Body of pancreas (tissue), 4 donors: Measurements from ENCODE around the gene LTBP1. TPM values are rescaled to one million over a fixed set of nuclear protein-coding genes. Genes with fewer than 3 reads are reported as not detected.
A peak's percentile ranks its signal among the peaks of the same experiment; 100 is the strongest.

Experiments
- ATAC-seq: fragments of 150-250 bp; one replicate; pipeline ENCODE4 v1.9.1; 2016
- DNase-seq, 4 donors: peaks; one replicate each; pipeline ENCODE4 v3.0.0-alpha.2; 2019
- H3K27ac ChIP-seq, 4 donors: fragments of 200-600 bp; sonication (generic); 1 replicate in 3 of 4; 2 replicates in 1 of 4; pipeline versions ENCODE4 v1.5.1 to v1.6.1; 2016 to 2019; ENCODE audit warnings: mild to moderate bottlenecking in 1 of 4, mixed read lengths in 1 of 4, moderate library complexity in 1 of 4
- H3K27me3 ChIP-seq, 2 donors: fragments of 200-600 bp; sonication (generic); one replicate each; pipeline ENCODE4 v1.6.0; 2016; ENCODE audit warnings: mild to moderate bottlenecking in 1 of 2
- H3K36me3 ChIP-seq, 2 donors: fragments of 200-600 bp; sonication (generic); replicated peaks in 1 of 2; 2 replicates each; pipeline ENCODE4 v1.5.1; 2016; ENCODE audit warnings: low read depth in 2 of 2; ENCODE audit not compliant: insufficient read depth in 1 of 2
- H3K4me1 ChIP-seq: fragments of 200-600 bp; sonication (generic); one replicate; pipeline ENCODE4 v1.6.0; 2016
- H3K4me3 ChIP-seq, 2 donors: fragments of 200-600 bp; sonication (generic); 1 replicate in 1 of 2; 2 replicates in 1 of 2; pipeline ENCODE4 v1.5.1; 2016 to 2019
- H3K9me3 ChIP-seq, 3 donors: fragments of 200-600 bp; sonication (generic); 1 replicate in 2 of 3; 2 replicates in 1 of 3; pipeline ENCODE4 v1.5.1; 2016
- CTCF ChIP-seq, 7 experiments: fragments of 450-650 bp in 4 of 7; fragments of 200-600 bp in 3 of 7; sonication (generic) in 3 of 7; IDR thresholded peaks; one replicate each; pipeline ENCODE4 v1.5.1; 2016 to 2019; ENCODE audit warnings: antibody characterized with exemption in 7 of 7
- POLR2A ChIP-seq, 3 donors: fragments of 450-650 bp; IDR thresholded peaks; one replicate each; pipeline ENCODE4 v1.6.1; 2016; ENCODE audit warnings: antibody characterized with exemption in 3 of 3, mild to moderate bottlenecking in 2 of 3
- WGBS, 2 donors: methylation state at CpG; one replicate each; pipeline ENCODE4 v1.1.5; 2017; 5-methylcytosine and 5-hydroxymethylcytosine counted together
- intact Hi-C: fragments of 100-400 bp; cut with DNase I; formaldehyde crosslinking; loops from one replicate; pipeline ENCODE4 v1.15.1; 2023
- total RNA-seq, 2 donors: library from RNA; depleted of rRNA; stranded (reverse); fragments of >200 nt; gene quantifications; one replicate each; pipeline ENCODE4 v1.1.0, GENCODE V29; 2016

Gene LTBP1
- total RNA-seq, 2 donors from 2014 or later, result 8.8 to 10.2 TPM

- Histone ChIP-seq H3K27ac (no peak overlapping the region), H3K36me3 (no peaks in the 10 kb centered on the region), H3K4me1 (peaks cover 7% of the 10 kb centered on the region), H3K27me3 (no peaks in the 10 kb centered on the region), H3K4me3 (no peak overlapping the region), H3K9me3 (no peaks in the 10 kb centered on the region)
- no peak for DNase-seq
- no peak for ATAC-seq
- WGBS, 2 donors, result 78 to 87% methylated on average over 8 of the region's 8 CpGs
- intact Hi-C loops, result no loop called here
- TF ChIP-seq CTCF (IDR thresholded peaks at IDR 0.05) (no peak), POLR2A (IDR thresholded peaks at IDR 0.05) (no peak)
Measured at GRCh38 chr2:33321236-33321771, 374.6 kb downstream of the LTBP1 start.

GRCh38 chr2:33321876-33322483 is 375.2 kb downstream of the LTBP1 start:
- Histone ChIP-seq H3K27me3 (no peaks in the 10 kb centered on the region), H3K9me3 (no peaks in the 10 kb centered on the region), H3K4me1 (peaks cover 7% of the 10 kb centered on the region), H3K36me3 (no peaks in the 10 kb centered on the region), H3K27ac (no peak overlapping the region), H3K4me3 (no peak overlapping the region)
- DNase-seq (peak; percentile 19 to 40 (median 24)), ATAC-seq (peak; percentile 62)
- intact Hi-C loops, result no loop called here
- WGBS, 2 donors, result 10 to 14% methylated on average over 3 of the region's 3 CpGs
- TF ChIP-seq CTCF (IDR thresholded peaks at IDR 0.05) (no peak), POLR2A (IDR thresholded peaks at IDR 0.05) (no peak)

DNA sequence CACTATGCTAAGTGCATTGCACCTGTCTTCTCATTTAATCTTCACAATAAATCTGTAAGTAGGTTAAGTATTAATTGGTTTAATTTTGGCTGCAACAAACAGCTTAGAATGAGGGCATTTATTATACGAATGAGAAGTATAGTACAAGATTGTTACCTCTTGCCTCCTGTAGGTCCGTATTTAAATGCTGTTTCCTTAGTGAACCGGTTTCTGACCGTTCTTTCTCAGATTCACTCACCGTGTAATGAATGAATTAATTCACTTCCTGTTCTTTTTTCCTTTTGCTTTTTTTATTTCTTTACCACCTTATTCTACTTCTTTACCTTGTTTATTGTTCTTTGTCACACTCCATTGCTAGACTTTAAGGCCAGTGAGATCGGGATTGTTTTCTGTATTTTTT is 375.9 kb downstream of the LTBP1 start:
- DNase-seq (no peak), ATAC-seq (no peak)
- no peaks in the 10 kb centered on the region for H3K27me3 ChIP-seq
- intact Hi-C loops, result no loop called here
- 59 to 62% methylated on average over 6 of the region's 6 CpGs for WGBS, 2 donors
- TF ChIP-seq CTCF (IDR thresholded peaks at IDR 0.05) (no peak), POLR2A (IDR thresholded peaks at IDR 0.05) (no peak)
- H3K9me3 ChIP-seq, result no peaks in the 10 kb centered on the region
- H3K4me3 ChIP-seq, result no peak overlapping the region
- no peak overlapping the region for H3K27ac ChIP-seq
- H3K36me3 ChIP-seq, result no peaks in the 10 kb centered on the region
- peaks cover 7% of the 10 kb centered on the region for H3K4me1 ChIP-seq

- intact Hi-C loops, result no loop called here
- H3K9me3 ChIP-seq, result no peaks in the 10 kb centered on the region
- H3K36me3 ChIP-seq, result no peaks in the 10 kb centered on the region
- WGBS, 2 donors, result 95 to 98% methylated on average over 2 of the region's 2 CpGs
- no peak for ATAC-seq
- no peaks in the 10 kb centered on the region for H3K27me3 ChIP-seq
- H3K27ac ChIP-seq, result no peak overlapping the region
- H3K4me3 ChIP-seq, result no peak overlapping the region
- DNase-seq, result no peak
- H3K4me1 ChIP-seq, result peaks cover 7% of the 10 kb centered on the region
- no peak for TF ChIP-seq POLR2A (IDR thresholded peaks at IDR 0.05)
- no peak for TF ChIP-seq CTCF (IDR thresholded peaks at IDR 0.05)
Measured at GRCh38 chr2:33323957-33324356, 377.2 kb downstream of the LTBP1 start.

DNA sequence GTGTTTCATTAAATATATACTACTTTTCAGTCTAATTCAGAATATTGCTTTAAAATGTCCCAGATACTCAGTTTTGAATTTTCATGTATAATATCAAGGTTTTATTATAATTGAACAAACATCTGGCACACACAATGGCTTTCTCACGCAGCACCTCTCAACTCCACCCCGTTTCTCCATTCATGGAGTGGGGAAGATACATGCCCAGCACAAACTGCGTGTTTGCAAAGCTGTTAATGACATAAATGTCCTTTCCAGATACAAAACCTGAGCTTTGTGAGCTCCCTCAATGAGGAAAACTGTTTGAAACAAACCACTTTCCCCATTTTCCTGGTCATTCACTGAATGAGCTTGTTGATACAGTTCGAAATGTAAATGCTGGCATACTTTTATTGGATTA is 379.3 kb downstream of the LTBP1 start:
- H3K36me3 ChIP-seq, result no peaks in the 10 kb centered on the region

More for the DNA sequence above, 379.3 kb downstream of the LTBP1 start:
- DNase-seq (peak in 2 of 4 donors; percentile 3 to 13), ATAC-seq (no peak)
- Histone ChIP-seq H3K4me1 (peaks cover 7% of the 10 kb centered on the region), H3K27ac (no peak overlapping the region), H3K9me3 (no peaks in the 10 kb centered on the region), H3K27me3 (no peaks in the 10 kb centered on the region), H3K4me3 (no peak overlapping the region)
- 40 to 54% methylated on average over 4 of the region's 4 CpGs for WGBS, 2 donors
- intact Hi-C loops, result no loop called here
- no peak for TF ChIP-seq POLR2A (IDR thresholded peaks at IDR 0.05)
- no peak for TF ChIP-seq CTCF (IDR thresholded peaks at IDR 0.05)
